Left colon (tissue), 2 donors: ENCODE data around the gene AGTPBP1. TPM values are rescaled to one million over a fixed set of nuclear protein-coding genes. Genes with fewer than 3 reads are reported as not detected.

Source experiments
- ATAC-seq: fragments of 200-7000 bp; cut with Tn5 transposase; one replicate; pipeline ENCODE4 v1.9.1; 2020; ENCODE audit warnings: mild to moderate bottlenecking, moderate library complexity
- DNase-seq, 2 donors: peaks; one replicate each; pipeline ENCODE4 v3.0.0-alpha.2; 2020
- intact Hi-C, 2 donors: fragments of 100-400 bp; cut with DNase I in 1 of 2; cut with micrococcal nuclease in 1 of 2; formaldehyde crosslinking; loops; one replicate each; pipeline versions ENCODE4 v1.11.2 to v1.14.0; 2022; cut with DNase I, micrococcal nuclease
- total RNA-seq, 2 donors: library from RNA; stranded (reverse); fragmentation: NEBNext Ultra II Directional; extraction: Animal tissue kit (Norgen Biotek cat#: 25700); gene quantifications; one replicate each; pipeline ENCODE4 v1.2.1, GENCODE V29; 2021
- donor health status: DM: no; HTN: no; CAD: no.
- donor health status: DM: yes; HTN: yes; CAD: no.

The AGTPBP1 gene
- total RNA-seq, 2 donors from 2014 or later: 11.4 to 14.0 TPM

DNA sequence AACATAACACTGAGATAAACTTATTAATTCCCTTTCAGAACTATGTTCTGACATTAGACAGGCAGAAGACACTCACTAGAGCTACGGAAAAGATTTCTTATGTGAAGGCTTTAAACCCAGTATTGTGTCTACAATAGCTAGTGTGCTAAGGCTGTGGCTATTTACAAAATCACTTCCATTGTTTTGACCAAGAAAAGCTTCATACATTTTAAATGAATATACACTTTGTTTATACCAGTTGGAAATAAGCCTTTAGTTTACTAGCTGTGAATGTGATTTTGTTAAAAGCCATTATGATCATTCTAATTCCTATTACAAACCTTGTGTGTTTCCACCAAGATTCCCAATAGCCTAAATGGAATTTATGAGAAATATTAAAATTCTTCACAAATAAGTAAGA is 83.0 kb downstream of the AGTPBP1 start:
- DNase-seq: no peak
- no peak for ATAC-seq
- intact Hi-C loops: no loop called here

GRCh38 chr9:85653153-85653552 is 88.6 kb downstream of the AGTPBP1 start:
- ATAC-seq: no peak
- no peak for DNase-seq
- intact Hi-C loops: no loop called here

- DNase-seq: no peak
- intact Hi-C loops: no loop called here
- no peak for ATAC-seq
These were observed 94.2 kb downstream of the AGTPBP1 start for GRCh38 chr9:85647571-85647970.

DNA sequence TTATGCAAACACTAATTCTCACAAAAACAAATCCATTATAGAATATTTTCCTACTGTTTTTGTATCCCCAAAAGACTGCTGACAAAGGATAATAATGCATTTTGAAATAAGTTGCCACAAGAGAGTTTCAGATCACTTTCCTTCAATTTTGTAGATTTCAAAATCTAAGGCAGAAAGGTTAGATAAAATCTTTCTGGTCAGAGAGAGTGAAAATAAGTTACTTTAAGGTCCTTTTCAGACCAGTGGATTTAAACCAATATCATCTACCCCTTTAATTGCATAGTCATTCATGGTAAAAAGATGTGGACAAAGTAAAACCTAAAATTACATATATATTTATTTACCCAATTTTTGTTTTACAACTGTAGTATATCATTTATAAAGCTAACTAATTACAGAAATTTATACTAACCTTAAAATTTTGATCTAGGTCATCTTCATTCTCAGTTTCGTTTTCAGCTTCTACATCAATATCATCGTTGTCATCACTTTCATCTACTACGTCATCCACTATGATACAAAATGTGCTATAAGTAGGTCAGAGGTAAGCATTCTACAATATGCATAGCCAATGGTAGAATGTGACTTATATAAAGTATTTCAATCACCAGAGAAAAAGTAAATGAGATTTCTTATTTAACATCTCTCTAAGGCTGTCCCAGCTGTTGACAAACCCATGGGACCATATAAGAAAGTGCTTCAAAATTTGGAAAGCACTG is 95.7 kb downstream of the AGTPBP1 start:
- ATAC-seq (no peak), DNase-seq (no peak)
- intact Hi-C loops: no loop called here

DNA sequence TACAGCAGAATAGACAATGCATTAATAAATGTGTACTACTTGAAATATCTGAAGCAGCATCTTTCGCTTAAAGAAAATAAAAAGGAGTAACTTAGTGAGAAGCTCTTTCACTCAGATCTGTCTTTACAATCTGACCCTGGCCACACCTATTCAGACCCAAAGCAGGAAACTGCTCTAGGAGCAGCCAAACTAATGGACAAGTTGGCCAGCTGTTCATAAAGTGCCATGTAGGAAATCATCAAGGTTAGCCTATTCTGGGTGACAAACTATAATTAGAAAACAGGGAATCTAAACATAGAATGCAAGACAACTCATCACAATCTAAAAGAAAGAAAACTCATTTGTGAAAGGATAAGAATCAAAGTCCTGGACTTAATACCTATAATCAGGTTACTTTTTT is 101.3 kb downstream of the AGTPBP1 start:
- no peak for ATAC-seq
- DNase-seq: no peak
- intact Hi-C loops: no loop called here

- no peak for ATAC-seq
- intact Hi-C loops: no loop called here
- DNase-seq: no peak
These were observed 102.0 kb downstream of the AGTPBP1 start for GRCh38 chr9:85639675-85640186.

- DNase-seq (no peak), ATAC-seq (no peak)
- intact Hi-C loops: no loop called here
These were observed 109.9 kb downstream of the AGTPBP1 start for GRCh38 chr9:85631809-85632208.

- no peak for ATAC-seq
- no peak for DNase-seq
- intact Hi-C loops: no loop called here
These were observed 111.1 kb downstream of the AGTPBP1 start for GRCh38 chr9:85630676-85631075.

DNA sequence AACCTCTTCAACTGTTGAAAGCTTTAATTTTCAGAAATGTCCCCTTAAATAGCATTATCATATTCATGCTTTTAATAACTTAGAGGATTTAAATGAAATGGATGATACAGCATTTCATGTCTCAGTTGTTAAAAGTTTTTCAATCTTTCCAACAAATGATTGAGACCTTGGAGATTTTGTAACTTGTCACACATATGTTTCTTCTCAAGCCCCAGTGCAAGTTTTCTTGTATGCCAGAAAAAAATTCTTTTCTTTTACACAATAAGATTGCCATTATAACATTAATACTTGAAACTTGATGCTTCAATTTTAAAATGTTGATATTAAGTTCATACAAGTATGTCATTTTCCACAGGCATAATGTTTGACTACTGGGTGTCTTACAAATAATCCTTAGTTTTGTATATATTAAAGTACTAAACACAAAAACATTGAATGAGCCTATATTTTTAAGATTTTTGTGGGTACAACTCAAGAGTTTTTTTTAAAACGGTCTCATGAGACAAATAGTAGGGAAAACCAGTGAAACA is 124.5 kb downstream of the AGTPBP1 start:
- no peak for ATAC-seq
- DNase-seq: no peak
- intact Hi-C loops: no loop called here

DNA sequence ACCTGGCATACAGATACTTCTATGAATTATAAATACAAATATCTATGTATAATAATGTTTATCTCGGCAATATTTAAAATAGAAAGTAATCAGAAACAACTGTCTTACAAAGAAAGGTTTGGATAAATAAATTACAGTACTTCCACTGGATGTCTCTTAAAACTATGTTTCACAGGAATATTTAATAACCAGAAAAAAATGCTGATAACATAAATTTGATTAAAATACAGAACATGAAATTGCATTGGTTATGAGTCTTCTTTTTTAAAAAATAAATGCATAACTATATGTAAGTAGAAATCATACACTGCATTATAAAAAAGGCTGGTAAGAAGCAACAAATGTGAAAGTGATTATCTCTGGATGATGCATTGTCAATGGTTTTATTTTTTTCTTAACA is 126.0 kb downstream of the AGTPBP1 start:
- intact Hi-C loops: no loop called here
- ATAC-seq: no peak

GRCh38 chr9:85610074-85610860 is 131.5 kb downstream of the AGTPBP1 start:
- ATAC-seq (peak; percentile 77), DNase-seq (no peak)
- intact Hi-C loops: loop anchor here in 1 of 2 donors (5.0 kb wide), 1 partner anchor 1213 kb away; no protein-coding TSS in a partner anchor

More for the DNA sequence above, 126.0 kb downstream of the AGTPBP1 start:
- DNase-seq: no peak

DNA sequence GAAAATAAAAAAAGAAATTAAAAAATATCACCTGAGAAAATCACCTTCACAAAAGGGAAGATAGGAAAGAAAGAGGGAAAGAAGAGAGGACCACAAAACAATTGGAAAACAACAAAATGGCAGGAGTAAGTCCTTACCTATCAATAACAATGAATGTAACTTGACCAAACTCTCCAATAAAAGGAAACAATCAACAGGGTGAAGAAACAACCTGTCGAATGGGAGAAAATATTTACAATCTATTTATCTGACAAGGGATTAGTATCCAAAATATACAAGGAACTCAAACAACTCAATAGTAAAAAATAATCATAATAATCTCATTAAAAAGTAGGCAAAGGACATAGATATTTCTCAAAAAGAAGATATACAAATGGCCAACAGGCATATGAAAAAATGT is 135.8 kb downstream of the AGTPBP1 start:
- DNase-seq (no peak), ATAC-seq (no peak)
- intact Hi-C loops: no loop called here

DNA sequence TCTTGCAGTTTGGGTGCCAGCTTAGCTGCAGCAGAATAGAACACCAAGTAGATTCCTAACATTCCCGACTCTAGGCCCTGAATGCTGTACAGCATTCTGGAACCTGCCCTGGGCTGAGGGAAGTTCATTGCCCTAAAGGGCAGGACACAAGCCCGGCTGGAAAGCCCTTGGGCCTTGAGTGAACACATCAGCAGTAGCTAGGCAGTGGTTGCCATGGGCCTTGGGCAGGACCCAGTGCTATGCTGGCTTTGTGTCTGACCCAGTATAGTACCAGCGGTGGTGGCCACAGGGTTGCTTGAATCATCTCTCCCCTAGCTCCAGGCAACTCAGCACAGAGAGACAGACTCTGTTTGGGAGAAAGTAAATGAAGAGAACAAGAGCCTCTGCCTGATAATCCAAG is 137.8 kb downstream of the AGTPBP1 start:
- ATAC-seq (no peak), DNase-seq (no peak)
- intact Hi-C loops: no loop called here

DNA sequence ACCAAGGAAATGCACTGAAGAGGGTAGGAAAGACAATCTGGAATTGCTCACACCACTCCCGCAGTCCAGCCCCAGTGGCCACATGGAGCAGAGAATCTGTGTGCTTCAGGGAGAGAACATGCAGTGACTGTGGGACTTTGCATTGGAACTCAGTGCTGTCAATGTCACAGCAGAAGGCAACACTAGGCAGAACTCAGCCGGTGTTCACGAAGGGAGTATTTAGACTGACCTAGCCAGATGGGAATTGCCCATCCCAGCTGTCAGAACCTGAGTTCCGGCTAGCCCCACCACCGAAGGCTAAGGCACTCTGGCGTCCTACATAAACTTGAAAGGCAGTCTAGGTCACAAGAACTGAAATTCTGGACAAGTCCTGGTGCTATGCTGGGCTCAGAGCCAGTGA is 139.0 kb downstream of the AGTPBP1 start:
- DNase-seq: no peak
- intact Hi-C loops: no loop called here
- no peak for ATAC-seq

DNA sequence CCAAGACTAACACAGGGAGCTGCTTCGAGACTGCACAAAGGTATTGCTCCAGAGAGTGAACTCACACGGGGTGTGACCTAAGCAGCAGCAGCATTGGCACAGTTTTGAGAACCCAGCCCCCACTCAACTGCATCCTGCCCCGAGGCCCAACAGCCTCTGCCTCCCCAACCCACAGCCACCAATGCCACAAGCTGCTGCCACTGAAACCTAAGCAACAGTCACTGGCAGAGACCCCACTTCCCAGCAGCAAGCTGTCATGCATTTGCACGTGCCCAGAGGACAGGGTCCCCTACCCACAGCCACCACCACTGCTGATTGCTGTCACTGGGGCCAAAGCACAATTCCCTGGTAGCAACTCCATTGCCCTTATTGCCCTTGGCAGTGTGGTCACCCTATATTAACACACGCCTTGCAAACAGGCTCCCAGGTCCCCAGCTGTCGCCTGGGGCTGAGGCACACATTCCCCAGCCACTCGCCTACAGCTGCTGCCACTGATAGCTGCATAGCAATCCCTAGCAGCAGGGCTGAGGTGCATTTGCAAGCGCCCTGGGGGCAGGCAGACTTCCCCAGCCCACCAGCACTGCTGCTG is 141.0 kb downstream of the AGTPBP1 start:
- intact Hi-C loops: no loop called here
- ATAC-seq (peak; percentile 26), DNase-seq (no peak)

GRCh38 chr9:85599540-85600105 is 142.1 kb downstream of the AGTPBP1 start:
- ATAC-seq (no peak), DNase-seq (no peak)
- intact Hi-C loops: no loop called here

GRCh38 chr9:85594316-85594715 is 147.4 kb downstream of the AGTPBP1 start:
- intact Hi-C loops: no loop called here
- DNase-seq (no peak), ATAC-seq (no peak)

GRCh38 chr9:85586684-85587083 is 155.1 kb downstream of the AGTPBP1 start:
- ATAC-seq (no peak), DNase-seq (no peak)
- intact Hi-C loops: no loop called here

DNA sequence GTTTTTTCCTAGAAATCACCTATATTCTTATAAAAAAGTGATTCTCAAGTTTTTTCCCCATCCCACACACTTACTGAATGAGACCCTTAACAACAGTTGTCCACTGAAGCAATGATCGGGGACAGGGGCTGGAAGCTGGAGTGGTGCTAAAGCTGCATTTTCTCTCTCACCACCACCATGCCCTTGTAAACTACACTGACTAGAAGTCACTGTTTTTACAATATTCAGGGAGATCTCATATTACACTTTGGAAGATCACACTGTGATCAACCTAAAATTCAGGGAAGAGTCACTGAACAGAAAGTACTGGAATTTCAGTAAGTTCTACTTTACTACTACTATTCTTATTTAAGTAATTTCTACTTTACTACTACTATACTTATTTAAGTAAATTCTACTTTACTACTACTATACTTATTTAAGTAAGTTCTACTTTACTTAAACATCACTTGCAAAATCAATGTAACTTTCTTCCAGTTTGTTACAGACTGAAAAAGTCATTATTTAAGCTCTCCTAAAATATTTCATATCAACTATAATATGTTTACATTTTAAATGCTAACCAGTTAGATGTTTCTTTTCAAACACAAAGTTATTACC is 164.3 kb downstream of the AGTPBP1 start:
- ATAC-seq: no peak

More for the DNA sequence above, 164.3 kb downstream of the AGTPBP1 start:
- intact Hi-C loops: no loop called here
- no peak for DNase-seq
